ENCODE measurements around the gene SCYGR8. TPM values are rescaled to one million over a fixed set of nuclear protein-coding genes. Genes with fewer than 3 reads are reported as not detected.

The SCYGR8 gene
- total RNA-seq, 1 donor from 2014 or later, result not detected

DNA sequence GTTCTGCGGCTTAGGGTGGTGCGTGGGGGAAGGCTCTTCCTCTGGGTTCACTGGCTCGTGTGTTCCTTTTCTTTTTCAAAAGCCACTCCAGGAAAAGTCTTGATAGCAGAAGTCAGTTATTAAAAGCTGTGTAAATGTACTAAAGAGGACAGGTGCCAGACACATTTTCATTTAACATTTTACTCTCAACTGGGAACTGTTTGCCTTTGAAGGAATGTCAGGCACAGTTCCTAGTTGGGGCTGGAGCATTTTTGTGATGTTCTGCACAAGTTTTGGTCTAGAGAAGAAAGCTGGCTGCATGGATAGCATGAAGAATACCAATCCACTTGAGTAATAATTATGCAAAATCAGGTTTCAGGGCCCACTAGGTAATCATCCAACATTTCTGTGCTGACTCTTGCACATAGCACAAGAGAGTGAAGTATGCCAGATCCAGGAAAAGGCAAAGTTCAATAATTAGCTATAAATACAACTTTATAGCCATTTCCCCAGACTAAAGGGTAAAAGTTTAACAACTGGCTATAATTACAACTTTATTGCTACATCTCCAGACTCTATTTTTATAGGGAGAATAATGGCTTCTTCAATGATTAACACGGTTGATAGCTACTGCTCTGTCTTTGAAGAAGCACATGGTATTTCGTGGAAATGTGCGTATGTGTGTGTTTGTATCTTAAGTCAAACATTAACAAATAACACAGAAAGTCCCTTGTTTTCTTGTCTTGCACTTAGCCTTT, 16.2 kb downstream of the SCYGR8 start:
- no peak for DNase-seq (ENCODE audit: low read depth, low spot score)

DNA sequence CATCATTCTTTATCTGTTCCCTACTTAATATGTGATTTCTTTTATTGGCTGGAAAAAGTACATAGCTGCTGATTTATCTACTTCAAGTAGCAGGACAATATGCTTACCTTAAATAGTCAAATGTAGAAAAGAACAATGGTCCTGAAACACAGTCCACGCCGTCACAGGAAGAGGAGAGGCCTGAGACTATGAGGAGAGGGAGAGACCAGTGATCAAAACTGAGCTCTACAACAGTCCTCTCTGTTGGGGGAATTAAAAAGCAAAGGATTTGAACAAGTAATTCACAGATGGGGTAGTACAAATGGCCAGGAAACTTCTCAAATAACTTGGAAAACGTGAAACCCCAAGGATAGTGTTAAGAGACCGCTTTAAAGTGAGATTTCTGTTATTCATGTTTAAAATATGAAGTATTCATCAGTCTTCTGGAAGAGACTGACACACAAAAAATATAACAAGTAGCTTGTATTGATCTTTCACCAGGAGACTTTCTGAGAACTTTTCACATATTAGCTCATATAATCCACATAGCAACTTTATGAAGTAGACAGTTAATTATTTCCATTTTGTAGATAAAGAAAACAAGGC, 20.2 kb downstream of the SCYGR8 start:
- DNase-seq (ENCODE audit: low read depth, low spot score), result peak; percentile 8

DNA sequence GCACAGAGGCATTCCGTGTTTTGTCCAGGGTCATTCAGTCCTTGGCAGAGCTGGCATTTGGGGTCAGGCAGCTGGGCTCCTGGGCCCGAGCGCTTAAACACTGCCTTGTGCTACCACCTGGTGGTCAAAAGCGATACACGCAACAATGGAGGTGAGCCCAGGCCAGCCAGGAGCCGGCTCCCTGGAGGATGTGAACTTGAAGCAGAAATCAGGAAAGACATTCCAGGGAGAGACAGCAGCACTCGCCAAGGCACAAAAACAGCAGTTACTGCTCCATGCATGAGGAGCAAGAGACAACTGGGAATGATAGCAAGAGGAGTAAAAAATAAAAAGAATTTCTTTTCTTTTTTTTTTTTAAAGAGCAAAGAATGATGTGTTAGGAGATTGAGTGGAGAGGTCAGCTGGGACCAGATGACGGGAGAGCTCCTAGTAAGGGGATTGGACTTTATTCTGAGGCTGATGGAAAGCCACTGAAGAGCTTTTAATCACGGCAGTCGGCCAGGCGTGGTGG, 20.7 kb downstream of the SCYGR8 start:
- peak; percentile 57 for DNase-seq (ENCODE audit: low read depth, low spot score)

DNA sequence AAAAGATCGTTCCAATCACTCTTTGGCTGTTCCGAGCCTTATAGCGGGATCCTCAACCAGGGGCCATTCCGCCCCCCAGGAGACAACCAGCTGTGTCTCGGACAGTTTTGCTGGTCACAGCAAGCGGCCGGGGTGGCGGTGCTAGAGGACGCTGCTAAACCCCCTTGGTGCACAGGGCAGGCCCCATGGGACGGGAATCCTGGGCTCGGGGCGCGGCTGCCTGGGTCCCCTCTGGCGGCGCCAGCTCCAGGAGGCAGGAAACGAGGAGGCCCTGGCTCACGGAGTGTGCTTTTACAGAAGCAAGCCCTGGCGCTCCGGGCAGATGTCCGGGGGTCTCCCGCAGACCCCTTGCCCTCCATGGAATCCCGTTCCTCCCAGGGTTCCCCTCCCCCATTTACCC, 22.1 kb downstream of the SCYGR8 start:
- DNase-seq (ENCODE audit: low read depth, low spot score), result no peak

DNA sequence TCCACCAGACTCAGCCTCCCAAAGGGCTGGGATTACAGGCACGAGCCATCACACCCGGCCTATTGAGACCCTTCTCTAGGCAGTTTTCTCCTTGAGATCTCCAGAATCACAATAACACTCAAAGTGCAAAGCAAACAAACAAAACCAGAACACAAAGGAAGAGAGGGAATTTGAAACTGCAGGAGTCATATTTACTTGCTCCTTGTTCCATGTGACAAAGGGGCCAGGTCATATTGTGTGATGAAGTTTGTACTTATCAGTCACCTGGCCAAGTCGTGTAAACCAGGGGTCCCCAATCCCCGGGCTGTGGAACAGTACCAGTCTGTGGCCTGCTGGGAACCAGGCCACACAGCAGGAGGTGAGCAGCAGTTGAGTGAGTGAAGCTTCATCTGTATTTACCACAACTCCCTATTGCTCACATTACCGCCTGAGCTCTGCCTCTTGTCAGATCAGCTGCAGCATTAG, 26.5 kb downstream of the SCYGR8 start:
- no peak for DNase-seq (ENCODE audit: low read depth, low spot score)

DNA sequence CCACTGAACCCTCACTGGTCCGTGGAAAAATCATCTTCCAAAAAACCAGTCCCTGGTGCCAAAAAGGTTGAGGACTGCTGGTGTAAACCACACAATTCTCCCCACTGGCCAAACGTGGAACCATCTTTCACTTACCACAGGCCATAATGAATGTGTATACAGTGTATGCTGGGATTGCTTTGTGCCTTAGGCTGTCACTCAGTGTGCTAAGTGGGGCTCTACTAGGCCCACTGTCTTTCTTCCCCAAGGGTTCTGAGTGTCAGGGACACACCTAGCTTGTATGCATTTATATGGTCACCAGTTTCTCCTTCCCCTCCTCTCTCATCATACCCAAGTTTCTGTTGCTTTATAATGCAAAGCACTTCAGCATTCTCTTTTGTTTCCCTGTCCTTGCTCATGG, 27.2 kb downstream of the SCYGR8 start:
- no peak for DNase-seq (ENCODE audit: low read depth, low spot score)

DNA sequence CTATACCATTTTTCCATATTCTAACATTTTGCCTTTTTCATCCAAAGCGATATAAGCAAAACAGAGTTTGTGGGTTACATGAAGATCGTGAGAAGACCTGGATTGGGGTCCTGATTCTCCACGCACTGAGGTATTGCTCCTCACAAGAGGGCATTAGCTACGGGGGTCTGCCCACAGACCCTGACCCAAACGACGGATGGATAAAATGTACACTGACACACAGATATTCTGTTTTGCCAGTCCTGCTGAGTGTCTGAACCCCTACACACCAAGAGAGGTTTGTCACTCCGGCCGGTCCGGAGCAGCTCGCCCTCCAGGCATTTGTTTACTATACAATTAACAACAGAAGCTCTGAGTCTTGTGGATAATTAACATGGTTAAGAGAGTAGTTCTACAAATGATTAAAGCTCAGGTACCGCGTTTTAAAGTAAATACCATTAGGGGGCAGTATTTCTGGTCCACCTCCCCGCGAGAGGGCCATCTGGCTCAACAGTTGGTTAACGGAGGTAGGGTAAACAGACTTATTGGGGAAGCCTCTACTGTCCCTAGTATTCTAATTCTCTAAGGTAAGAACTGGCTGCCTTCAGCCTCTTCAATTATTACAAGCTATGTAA, 28.4 kb downstream of the SCYGR8 start:
- DNase-seq (ENCODE audit: low read depth, low spot score), result no peak

DNA sequence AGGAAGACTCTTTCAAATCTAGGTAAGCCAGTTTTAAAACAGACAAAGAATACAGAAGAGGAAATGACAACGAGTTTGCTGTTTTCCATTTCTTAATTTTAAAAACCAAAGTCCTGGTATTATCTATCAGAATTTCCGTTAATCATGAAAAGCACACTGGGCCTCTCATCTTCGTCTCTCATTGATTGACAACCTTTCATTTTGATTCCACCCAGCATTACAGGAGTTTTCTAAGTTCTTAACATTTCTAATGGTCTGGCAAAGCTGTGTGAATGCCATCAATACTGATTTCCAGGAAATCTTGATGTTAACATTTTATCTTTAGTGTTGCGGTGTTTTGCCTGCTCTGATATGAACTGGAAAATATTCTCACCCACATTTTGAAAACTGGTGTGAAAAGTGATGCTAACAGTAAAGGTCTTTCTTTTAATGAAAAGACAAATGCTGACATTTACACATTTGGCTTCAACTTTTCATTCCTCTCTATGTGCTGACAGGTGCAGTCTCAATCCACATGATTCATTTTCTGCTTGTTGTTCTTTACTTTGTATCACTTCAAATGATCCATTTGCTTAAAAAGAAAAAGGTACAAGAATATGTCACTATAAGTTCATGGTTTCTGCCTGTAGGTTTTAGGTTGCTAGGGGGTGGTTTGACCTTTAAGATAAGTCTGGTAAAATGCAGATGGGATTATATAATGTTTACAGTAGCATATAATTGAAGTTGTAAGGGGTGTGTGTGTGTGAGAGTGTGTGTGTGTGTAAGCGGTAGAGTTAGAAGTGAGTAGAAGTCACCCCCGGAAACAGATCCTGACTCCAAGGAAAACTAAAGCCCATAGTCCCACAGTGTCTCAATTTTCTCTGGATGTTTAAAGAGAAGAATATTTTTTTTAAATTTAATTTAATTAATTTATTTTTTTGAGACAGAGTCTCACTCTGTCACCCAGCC, 29.5 kb downstream of the SCYGR8 start:
- no peak for DNase-seq (ENCODE audit: low read depth, low spot score)

DNA sequence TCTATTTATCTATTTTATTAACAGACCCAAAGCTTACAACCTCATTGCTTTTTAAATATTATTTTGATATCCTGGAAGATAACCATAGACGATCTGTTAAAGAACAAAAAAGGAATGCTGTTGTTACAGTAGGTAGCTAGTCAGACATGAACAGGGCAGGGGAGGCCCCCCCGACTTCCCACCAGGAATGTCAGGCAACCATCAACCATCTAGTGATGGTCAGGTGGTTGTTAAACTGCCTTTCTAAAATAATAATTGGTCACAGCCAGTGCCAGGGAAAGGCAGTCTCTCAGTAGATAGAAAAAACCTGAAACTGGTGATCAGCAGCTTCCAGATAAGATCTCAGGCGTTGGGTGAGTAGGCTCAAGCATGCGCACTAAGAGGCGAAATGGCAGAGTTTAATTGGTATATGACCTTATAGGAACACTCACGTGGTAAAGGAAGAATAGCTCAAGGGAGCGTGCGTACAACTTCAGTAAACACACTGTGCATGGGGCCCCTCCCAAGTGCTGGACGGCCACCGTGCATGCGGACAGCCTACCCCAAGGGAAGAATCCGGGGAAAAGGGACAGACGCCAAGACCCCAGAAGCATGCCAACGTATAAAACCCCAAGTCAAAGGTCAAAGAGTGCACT, 35.4 kb downstream of the SCYGR8 start:
- DNase-seq (ENCODE audit: low read depth, low spot score), result no peak

DNA sequence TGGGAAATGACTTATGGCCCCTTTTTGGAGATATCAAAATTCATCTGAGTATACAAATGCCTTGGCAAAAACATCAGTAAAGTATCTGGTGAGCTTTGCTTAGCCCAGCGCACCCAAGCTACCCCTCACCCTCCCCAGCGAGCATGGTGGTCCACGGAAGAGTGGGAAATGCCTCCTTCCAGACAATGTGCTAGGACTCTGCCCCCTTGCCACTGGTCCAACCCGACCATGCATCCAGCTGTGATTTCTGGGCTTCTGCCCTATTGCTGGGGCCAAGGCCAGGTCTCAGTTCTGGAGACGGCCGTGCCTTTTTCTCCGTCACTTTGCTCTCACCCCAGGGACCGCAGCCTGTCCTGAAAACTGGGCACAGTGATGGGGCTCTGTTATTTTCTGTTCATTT, 36.1 kb downstream of the SCYGR8 start:
- DNase-seq (ENCODE audit: low read depth, low spot score), result no peak

DNA sequence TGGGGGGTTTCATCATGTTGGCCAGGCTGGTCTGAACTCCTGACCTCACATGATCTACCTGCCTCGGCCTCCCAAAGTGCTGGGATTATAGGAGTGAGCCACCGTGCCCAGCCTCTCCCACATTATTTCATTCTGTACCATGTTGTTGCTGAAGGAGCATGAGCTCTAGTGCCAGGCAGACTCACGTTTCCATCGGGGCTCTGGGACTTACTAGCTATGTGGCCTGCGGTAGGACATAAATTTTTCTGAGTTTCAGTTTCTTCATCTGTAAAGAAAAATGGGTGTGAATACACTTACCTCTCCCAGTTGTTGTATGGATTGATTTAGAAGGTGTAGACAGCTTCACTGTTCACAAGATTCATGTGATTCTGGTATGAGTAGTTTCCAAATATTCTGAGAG, 37.1 kb downstream of the SCYGR8 start:
- no peak for DNase-seq (ENCODE audit: low read depth, low spot score)

DNA sequence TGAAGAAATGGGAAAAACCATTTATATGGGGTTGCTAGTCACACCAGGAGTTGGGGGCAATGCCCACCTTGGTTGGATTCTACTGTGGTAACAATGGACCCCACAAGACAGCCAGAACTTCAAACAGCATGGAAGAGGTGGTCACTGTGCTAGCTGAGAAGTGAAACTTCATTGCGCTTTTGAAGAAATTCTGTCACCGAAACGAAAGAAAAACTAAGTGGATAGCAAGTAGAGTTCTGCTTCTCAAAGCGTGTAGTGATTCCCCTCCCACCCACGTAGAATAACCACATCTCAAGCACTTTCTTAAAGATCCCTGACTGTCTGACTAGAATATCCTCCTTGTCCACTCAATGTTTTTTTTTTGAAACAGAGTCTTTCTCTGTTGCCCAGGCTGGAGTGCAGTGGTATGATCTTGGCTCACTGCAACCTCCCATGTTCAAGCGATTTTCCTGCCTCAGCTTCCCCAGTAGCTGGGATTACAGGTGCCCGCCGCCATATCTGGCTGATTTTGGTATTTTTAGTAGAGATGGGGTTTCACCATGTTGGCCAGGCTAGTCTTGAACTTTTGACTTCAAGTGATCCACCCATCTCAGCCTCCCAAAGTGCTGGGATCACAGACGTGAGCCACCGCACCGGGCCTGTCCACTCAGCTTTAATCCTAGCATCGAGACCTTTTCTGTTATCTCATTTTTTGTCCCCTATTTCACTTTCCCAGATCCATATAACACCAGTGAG, 37.9 kb downstream of the SCYGR8 start:
- no peak for DNase-seq (ENCODE audit: low read depth, low spot score)

DNA sequence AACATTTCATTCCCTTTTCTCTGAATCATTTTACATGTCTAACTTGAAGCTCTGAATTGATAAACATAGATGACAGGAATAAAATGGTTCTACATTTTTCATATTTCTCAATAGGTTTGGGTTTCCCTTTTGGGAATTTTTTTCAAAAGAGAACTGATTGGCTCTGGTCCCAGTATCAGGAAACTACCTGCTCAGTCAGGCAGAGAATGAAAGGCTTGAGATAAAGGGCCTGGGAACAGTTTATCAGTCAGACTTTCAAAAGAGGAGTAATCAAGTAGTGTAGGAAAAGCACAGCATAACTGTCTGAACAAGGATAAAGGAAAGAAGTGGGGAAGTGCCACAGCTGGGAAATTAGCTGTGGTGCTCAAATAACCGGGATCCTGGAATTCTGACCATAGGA, 39.6 kb downstream of the SCYGR8 start:
- no peak for DNase-seq (ENCODE audit: low read depth, low spot score)

DNA sequence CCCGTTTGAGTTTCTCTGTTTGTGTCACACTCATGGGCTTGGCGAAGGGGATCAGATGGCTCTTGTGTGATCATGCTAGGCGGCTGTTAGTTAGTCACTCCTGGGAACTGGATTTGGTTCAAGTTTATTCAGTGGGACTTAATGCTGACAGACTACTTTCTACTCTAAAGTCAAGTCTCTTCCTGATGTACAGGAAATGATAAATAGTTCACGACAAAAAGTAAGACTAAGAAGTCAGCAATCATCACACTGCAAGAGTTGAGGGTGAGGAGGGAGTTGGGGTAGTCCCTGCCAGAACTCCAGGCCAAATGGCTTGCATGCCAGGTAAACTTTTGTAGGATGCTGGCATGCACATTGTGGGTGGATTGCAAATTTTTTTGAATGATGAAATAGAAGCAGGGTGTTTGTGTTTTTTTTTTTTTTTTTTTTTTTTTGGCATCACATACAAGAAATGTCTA, 42.9 kb downstream of the SCYGR8 start:
- no peak for DNase-seq (ENCODE audit: low read depth, low spot score)

DNA sequence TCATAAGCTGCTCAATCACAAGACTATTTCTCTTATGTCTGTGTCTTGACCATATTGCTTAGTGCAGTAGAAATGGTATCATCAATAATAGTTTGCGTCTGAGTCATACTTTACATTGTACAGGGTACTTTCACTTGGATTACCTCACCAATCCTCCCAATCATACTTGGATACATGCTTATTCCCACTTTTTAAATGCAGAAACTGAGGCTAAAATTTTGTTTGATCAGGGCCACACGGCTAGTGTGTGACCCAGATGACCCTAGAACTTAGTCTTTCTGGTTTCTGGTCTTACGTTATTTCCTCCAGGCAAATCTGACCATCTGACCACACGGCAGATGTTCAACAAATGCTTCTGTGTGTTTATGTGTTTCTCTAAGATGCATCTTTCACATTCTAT, 44.1 kb downstream of the SCYGR8 start:
- DNase-seq (ENCODE audit: low read depth, low spot score), result no peak

DNA sequence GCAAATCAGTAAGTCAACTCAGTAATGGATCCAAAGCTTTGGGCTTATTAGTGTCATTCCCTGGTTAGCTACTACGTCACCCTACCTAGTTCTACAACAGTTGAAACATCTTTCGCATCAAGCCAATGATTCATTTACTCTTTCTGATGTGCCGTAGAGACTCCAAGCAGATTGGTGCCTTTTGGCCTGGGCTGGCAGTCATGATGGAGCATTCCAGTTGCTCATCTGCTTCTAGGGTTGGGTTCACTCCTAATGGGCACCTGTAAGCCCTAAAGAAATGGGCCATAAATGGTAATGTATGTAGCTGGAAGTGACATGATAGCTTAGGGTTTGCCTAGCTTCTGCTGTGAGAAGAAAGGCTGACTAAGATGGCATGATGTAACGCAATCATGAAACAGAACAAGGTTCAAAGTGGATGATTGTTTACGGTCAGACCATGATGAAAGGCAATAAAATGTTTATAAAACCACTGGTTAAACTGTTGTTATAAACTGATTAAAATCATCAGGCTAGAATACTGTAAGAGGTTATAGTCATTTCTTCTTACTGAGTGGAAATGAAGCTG, 47.5 kb downstream of the SCYGR8 start:
- DNase-seq (ENCODE audit: low read depth, low spot score), result no peak
